Astrocyte of the spinal cord (primary cell): Measurements from ENCODE around the gene AASDHPPT.

Experiments used
- DNase-seq: peaks from one replicate; pipeline ENCODE4 v3.0.0; 2011; ENCODE audit warnings: low read depth, low spot score
- H3K4me3 ChIP-seq: 2 replicates; pipeline ENCODE4 v1.5.1; 2011; ENCODE audit warnings: low read depth, mild to moderate bottlenecking, low read length, moderate library complexity
- CTCF ChIP-seq: IDR thresholded peaks from 2 replicates; pipeline ENCODE4 v1.5.1; 2012; ENCODE audit warnings: low read depth, mild to moderate bottlenecking, low read length, inconsistent platforms
- in situ Hi-C: cut with HindIII; loops from 2 replicates; pipeline ENCODE4 v1.10.0; 2017; ENCODE audit warnings: low sequenced_read_pairs

AASDHPPT gene

GRCh38 chr11:106092446-106092845 lies 15.0 kb downstream of the AASDHPPT start:
- no peak for DNase-seq
- in situ Hi-C loops, result no loop called here
- no peak for TF ChIP-seq CTCF
- no peak overlapping the region for H3K4me3 ChIP-seq

GRCh38 chr11:106098893-106099553 lies 21.6 kb downstream of the AASDHPPT start:
- no peak overlapping the region for H3K4me3 ChIP-seq
- in situ Hi-C loops, result no loop called here
- DNase-seq, result no peak
- TF ChIP-seq CTCF, result no peak

- no peak overlapping the region for H3K4me3 ChIP-seq
- in situ Hi-C loops, result no loop called here
- no peak for DNase-seq
- no peak for TF ChIP-seq CTCF
These were observed 23.9 kb downstream of the AASDHPPT start for GRCh38 chr11:106101370-106101769.

- DNase-seq, result peak; percentile 39
- no peak overlapping the region for H3K4me3 ChIP-seq
- no peak for TF ChIP-seq CTCF
- in situ Hi-C loops, result no loop called here
These were observed 24.4 kb downstream of the AASDHPPT start for GRCh38 chr11:106101819-106102218.

- TF ChIP-seq CTCF, result no peak
- no peak for DNase-seq
- in situ Hi-C loops, result no loop called here
- H3K4me3 ChIP-seq, result no peak overlapping the region
These were observed 28.5 kb downstream of the AASDHPPT start for GRCh38 chr11:106105986-106106385.

GRCh38 chr11:106121570-106122320 lies 44.3 kb downstream of the AASDHPPT start:
- no peak for TF ChIP-seq CTCF
- in situ Hi-C loops, result no loop called here
- no peak overlapping the region for H3K4me3 ChIP-seq
- DNase-seq, result no peak
